WTC11 (cell line): Measurements from ENCODE around the gene SLC25A19. TPM values are rescaled to one million over a fixed set of nuclear protein-coding genes. Genes with fewer than 3 reads are reported as not detected.
A peak's percentile ranks its signal among the peaks of the same experiment; 100 is the strongest.

ENCODE experiments used
- ATAC-seq: fragments of 200-7000 bp; cut with Tn5 transposase; 2 replicates; pipeline ENCODE4 v1.10.0; 2021; ENCODE audit warnings: mild to moderate bottlenecking, moderate library complexity
- CTCF ChIA-PET: fragments of 300-600 bp; sonication (Branson Sonifier 250); formaldehyde crosslinking; loops from one replicate; lab custom pipeline; 2021; ENCODE audit warnings: antibody characterized with exemption; lab: Charles Lee
- POLR2A ChIA-PET: fragments of 350-600 bp; sonication (Branson Sonifier 250); formaldehyde crosslinking; loops from one replicate; lab custom pipeline; 2021; ENCODE audit warnings: antibody characterized with exemption; lab: Charles Lee
- DNase-seq: peaks from one replicate; pipeline ENCODE4 v3.0.0; 2021; ENCODE audit warnings: low spot score
- H3K27ac Mint-ChIP-seq: 2 replicates; pipeline ENCODE4 v1.8.0; 2021; ENCODE audit warnings: mixed read lengths
- H3K27me3 Mint-ChIP-seq: 2 replicates; pipeline ENCODE4 v1.8.0; 2021; ENCODE audit warnings: low read depth, mild to moderate bottlenecking, moderate library complexity, mixed read lengths
- H3K36me3 Mint-ChIP-seq: 2 replicates; pipeline ENCODE4 v1.8.0; 2021; ENCODE audit warnings: mixed read lengths
- H3K4me1 Mint-ChIP-seq: 2 replicates; pipeline ENCODE4 v1.8.0; 2022; ENCODE audit warnings: mixed read lengths
- H3K4me3 Mint-ChIP-seq: 2 replicates; pipeline ENCODE4 v1.8.0; 2021; ENCODE audit warnings: mild to moderate bottlenecking, moderate library complexity, mixed read lengths
- H3K9me3 Mint-ChIP-seq: 2 replicates; pipeline ENCODE4 v1.8.0; 2021; ENCODE audit warnings: mixed read lengths
- ATF1 ChIP-seq: sonication (generic); formaldehyde crosslinking; IDR thresholded peaks from 2 replicates; pipeline ENCODE4 v1.8.1; 2023; ENCODE audit warnings: mild to moderate bottlenecking, moderate library complexity, missing genetic modification reagents
- CBFB ChIP-seq: sonication (generic); formaldehyde crosslinking; IDR thresholded peaks from 2 replicates; pipeline ENCODE4 v1.8.1; 2022; ENCODE audit warnings: mild to moderate bottlenecking, low read depth, missing genetic modification reagents
- GTF2I ChIP-seq: fragments of 250-450 bp; sonication (Bioruptor Pico); conservative IDR thresholded peaks from 2 replicates; pipeline ENCODE4 v1.4.0; 2021; ENCODE audit warnings: mild to moderate bottlenecking
- NFE2L1 ChIP-seq: sonication (generic); formaldehyde crosslinking; IDR thresholded peaks from 2 replicates; pipeline ENCODE4 v1.8.1; 2023; ENCODE audit warnings: missing genetic modification reagents
- NR1H2 ChIP-seq: sonication (generic); formaldehyde crosslinking; IDR thresholded peaks from 2 replicates; pipeline ENCODE4 v1.9.0; 2021; ENCODE audit warnings: mild to moderate bottlenecking, moderate library complexity, missing genetic modification reagents
- NR2C2 ChIP-seq: sonication (generic); formaldehyde crosslinking; IDR thresholded peaks from 2 replicates; pipeline ENCODE4 v1.8.0; 2022; ENCODE audit warnings: mild to moderate bottlenecking, missing genetic modification reagents
- OVOL2 ChIP-seq: fragments of 250-450 bp; sonication (Bioruptor Pico); IDR thresholded peaks from 2 replicates; pipeline ENCODE4 v1.9.0; 2021; ENCODE audit warnings: mild to moderate bottlenecking, borderline replicate concordance
- PRRX2 ChIP-seq: fragments of 250-450 bp; sonication (Bioruptor Pico); IDR thresholded peaks from 2 replicates; pipeline ENCODE4 v1.8.0; 2021; ENCODE audit warnings: mild to moderate bottlenecking
- SOX15 ChIP-seq: fragments of 250-450 bp; sonication (Bioruptor Pico); IDR thresholded peaks from 2 replicates; pipeline ENCODE4 v1.9.0; 2021; ENCODE audit warnings: mild to moderate bottlenecking
- STAT6 ChIP-seq: sonication (generic); formaldehyde crosslinking; conservative IDR thresholded peaks from 2 replicates; pipeline ENCODE4 v1.8.1; 2023; ENCODE audit warnings: mild to moderate bottlenecking, low read depth, missing genetic modification reagents, moderate library complexity
- TEAD4 ChIP-seq: sonication (generic); formaldehyde crosslinking; IDR thresholded peaks from 2 replicates; pipeline ENCODE4 v1.8.0; 2022; ENCODE audit warnings: mild to moderate bottlenecking, missing genetic modification reagents
- ZNF232 ChIP-seq: sonication (generic); formaldehyde crosslinking; IDR thresholded peaks from 2 replicates; pipeline ENCODE4 v1.8.0; 2022; ENCODE audit warnings: mild to moderate bottlenecking, missing genetic modification reagents
- ZNF263 ChIP-seq: sonication (generic); formaldehyde crosslinking; IDR thresholded peaks from 2 replicates; pipeline ENCODE4 v1.8.1; 2022; ENCODE audit warnings: low read depth, mild to moderate bottlenecking, moderate library complexity, missing genetic modification reagents
- total RNA-seq: library from RNA; stranded (reverse); gene quantifications from 3 replicates; pipeline ENCODE4 v1.2.3, GENCODE V29; 2021
- TF ChIP-seq, protein P1 (sequence below): fragments of 250-450 bp; sonication (Bioruptor Pico); IDR thresholded peaks from 2 replicates; pipeline ENCODE4 v1.9.0; 2021; ENCODE audit warnings: mild to moderate bottlenecking
- TF ChIP-seq, protein P2 (sequence below): sonication (generic); formaldehyde crosslinking; IDR thresholded peaks from 2 replicates; pipeline ENCODE4 v1.8.1; 2022; ENCODE audit warnings: low read depth, mild to moderate bottlenecking, moderate library complexity, missing genetic modification reagents, borderline replicate concordance
- TF ChIP-seq, protein P3 (sequence below): sonication (generic); formaldehyde crosslinking; IDR thresholded peaks from 2 replicates; pipeline ENCODE4 v1.8.1; 2023; ENCODE audit warnings: mild to moderate bottlenecking, missing genetic modification reagents, borderline replicate concordance
- TF ChIP-seq, protein P4 (sequence below): fragments of 250-450 bp; sonication (Bioruptor Pico); IDR thresholded peaks from 2 replicates; pipeline ENCODE4 v1.9.0; 2021; ENCODE audit warnings: mild to moderate bottlenecking, borderline replicate concordance

Gene SLC25A19
- total RNA-seq, 1 experiment from 2014 or later: 27.7 TPM

GRCh38 chr17:75249564-75249963, 39.7 kb downstream of the SLC25A19 start (continued):
- TF ChIP-seq, protein P1, sequence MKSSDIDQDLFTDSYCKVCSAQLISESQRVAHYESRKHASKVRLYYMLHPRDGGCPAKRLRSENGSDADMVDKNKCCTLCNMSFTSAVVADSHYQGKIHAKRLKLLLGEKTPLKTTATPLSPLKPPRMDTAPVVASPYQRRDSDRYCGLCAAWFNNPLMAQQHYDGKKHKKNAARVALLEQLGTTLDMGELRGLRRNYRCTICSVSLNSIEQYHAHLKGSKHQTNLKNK: no peak
- TF ChIP-seq SOX15 (CRISPR knock-in tag): no peak
- TF ChIP-seq GTF2I (CRISPR knock-in tag): no peak
- no peak for TF ChIP-seq ZNF232 (CRISPR knock-in tag)
- no peak for TF ChIP-seq NR1H2 (CRISPR knock-in tag)
- TF ChIP-seq OVOL2 (CRISPR knock-in tag): no peak
- TF ChIP-seq NFE2L1 (CRISPR knock-in tag): no peak

GRCh38 chr17:75246404-75246803, 42.8 kb downstream of the SLC25A19 start:
- ChIA-PET POLR2A (interaction anchor here (0.7 kb wide), 1 partner anchor 83 kb away, joined by 5 read pairs; no protein-coding TSS in a partner anchor), CTCF (interaction anchor here (1.0 to 5.6 kb wide), 3 partner anchors 9 to 147 kb away, joined by 3 to 39 read pairs (median 4); partner anchors contain the start of gene MIF4GD)
- Mint-ChIP-seq H3K9me3 (no peaks in the 10 kb centered on the region), H3K4me3 (no peak overlapping the region), H3K4me1 (peaks cover 17% of the 10 kb centered on the region), H3K27me3 (no peaks in the 10 kb centered on the region), H3K36me3 (peaks cover 37% of the 10 kb centered on the region), H3K27ac (0 out of 2 replicates have a peak overlapping the region, but pooled peaks have one; percentile 26)
- ATAC-seq (no peak), DNase-seq (no peak)
- no peak for TF ChIP-seq SOX15 (CRISPR knock-in tag)
- TF ChIP-seq ATF1: no peak
- no peak for TF ChIP-seq TEAD4 (CRISPR knock-in tag)
- TF ChIP-seq CBFB (CRISPR knock-in tag): no peak
- no peak for TF ChIP-seq STAT6 (CRISPR knock-in tag)

DNA sequence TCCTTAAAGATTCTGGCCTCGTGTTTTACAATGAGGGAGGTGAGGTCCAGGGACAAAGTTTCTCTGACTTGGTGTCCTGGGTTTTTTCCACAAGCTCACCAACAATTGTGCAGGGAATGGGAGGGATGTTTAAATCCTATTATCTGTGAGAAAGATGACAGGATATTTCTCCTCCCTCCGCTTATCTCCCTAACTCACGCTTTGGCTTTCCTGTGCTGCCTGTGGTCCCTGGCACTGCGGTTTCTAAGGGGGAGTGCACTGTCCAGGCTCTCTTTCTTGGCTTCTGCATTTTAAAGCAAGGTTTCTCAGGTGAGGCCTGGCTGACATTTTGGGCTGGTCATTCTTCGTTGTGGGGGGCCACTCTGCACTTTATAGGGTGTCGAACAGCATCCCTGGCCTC, 44.2 kb downstream of the SLC25A19 start:
- no peaks in the 10 kb centered on the region for H3K27me3 Mint-ChIP-seq
- H3K36me3 Mint-ChIP-seq: peaks cover 37% of the 10 kb centered on the region
- H3K27ac Mint-ChIP-seq: no peak overlapping the region
- no peak overlapping the region for H3K4me3 Mint-ChIP-seq
- ATAC-seq (no peak), DNase-seq (no peak)
- ChIA-PET POLR2A (no interaction called here), CTCF (no interaction called here)
- peaks cover 10% of the 10 kb centered on the region for H3K4me1 Mint-ChIP-seq
- H3K9me3 Mint-ChIP-seq: no peaks in the 10 kb centered on the region
- no peak for TF ChIP-seq ZNF263 (CRISPR knock-in tag)
- TF ChIP-seq, protein P2, sequence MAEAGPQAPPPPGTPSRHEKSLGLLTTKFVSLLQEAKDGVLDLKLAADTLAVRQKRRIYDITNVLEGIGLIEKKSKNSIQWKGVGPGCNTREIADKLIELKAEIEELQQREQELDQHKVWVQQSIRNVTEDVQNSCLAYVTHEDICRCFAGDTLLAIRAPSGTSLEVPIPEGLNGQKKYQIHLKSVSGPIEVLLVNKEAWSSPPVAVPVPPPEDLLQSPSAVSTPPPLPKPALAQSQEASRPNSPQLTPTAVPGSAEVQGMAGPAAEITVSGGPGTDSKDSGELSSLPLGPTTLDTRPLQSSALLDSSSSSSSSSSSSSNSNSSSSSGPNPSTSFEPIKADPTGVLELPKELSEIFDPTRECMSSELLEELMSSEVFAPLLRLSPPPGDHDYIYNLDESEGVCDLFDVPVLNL (CRISPR knock-in tag): no peak
- TF ChIP-seq, protein P3, sequence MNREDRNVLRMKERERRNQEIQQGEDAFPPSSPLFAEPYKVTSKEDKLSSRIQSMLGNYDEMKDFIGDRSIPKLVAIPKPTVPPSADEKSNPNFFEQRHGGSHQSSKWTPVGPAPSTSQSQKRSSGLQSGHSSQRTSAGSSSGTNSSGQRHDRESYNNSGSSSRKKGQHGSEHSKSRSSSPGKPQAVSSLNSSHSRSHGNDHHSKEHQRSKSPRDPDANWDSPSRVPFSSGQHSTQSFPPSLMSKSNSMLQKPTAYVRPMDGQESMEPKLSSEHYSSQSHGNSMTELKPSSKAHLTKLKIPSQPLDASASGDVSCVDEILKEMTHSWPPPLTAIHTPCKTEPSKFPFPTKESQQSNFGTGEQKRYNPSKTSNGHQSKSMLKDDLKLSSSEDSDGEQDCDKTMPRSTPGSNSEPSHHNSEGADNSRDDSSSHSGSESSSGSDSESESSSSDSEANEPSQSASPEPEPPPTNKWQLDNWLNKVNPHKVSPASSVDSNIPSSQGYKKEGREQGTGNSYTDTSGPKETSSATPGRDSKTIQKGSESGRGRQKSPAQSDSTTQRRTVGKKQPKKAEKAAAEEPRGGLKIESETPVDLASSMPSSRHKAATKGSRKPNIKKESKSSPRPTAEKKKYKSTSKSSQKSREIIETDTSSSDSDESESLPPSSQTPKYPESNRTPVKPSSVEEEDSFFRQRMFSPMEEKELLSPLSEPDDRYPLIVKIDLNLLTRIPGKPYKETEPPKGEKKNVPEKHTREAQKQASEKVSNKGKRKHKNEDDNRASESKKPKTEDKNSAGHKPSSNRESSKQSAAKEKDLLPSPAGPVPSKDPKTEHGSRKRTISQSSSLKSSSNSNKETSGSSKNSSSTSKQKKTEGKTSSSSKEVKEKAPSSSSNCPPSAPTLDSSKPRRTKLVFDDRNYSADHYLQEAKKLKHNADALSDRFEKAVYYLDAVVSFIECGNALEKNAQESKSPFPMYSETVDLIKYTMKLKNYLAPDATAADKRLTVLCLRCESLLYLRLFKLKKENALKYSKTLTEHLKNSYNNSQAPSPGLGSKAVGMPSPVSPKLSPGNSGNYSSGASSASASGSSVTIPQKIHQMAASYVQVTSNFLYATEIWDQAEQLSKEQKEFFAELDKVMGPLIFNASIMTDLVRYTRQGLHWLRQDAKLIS (CRISPR knock-in tag): no peak
- no peak for TF ChIP-seq NR2C2 (CRISPR knock-in tag)
- TF ChIP-seq PRRX2 (CRISPR knock-in tag): no peak
- TF ChIP-seq GTF2I (CRISPR knock-in tag): no peak
- TF ChIP-seq, protein P4, sequence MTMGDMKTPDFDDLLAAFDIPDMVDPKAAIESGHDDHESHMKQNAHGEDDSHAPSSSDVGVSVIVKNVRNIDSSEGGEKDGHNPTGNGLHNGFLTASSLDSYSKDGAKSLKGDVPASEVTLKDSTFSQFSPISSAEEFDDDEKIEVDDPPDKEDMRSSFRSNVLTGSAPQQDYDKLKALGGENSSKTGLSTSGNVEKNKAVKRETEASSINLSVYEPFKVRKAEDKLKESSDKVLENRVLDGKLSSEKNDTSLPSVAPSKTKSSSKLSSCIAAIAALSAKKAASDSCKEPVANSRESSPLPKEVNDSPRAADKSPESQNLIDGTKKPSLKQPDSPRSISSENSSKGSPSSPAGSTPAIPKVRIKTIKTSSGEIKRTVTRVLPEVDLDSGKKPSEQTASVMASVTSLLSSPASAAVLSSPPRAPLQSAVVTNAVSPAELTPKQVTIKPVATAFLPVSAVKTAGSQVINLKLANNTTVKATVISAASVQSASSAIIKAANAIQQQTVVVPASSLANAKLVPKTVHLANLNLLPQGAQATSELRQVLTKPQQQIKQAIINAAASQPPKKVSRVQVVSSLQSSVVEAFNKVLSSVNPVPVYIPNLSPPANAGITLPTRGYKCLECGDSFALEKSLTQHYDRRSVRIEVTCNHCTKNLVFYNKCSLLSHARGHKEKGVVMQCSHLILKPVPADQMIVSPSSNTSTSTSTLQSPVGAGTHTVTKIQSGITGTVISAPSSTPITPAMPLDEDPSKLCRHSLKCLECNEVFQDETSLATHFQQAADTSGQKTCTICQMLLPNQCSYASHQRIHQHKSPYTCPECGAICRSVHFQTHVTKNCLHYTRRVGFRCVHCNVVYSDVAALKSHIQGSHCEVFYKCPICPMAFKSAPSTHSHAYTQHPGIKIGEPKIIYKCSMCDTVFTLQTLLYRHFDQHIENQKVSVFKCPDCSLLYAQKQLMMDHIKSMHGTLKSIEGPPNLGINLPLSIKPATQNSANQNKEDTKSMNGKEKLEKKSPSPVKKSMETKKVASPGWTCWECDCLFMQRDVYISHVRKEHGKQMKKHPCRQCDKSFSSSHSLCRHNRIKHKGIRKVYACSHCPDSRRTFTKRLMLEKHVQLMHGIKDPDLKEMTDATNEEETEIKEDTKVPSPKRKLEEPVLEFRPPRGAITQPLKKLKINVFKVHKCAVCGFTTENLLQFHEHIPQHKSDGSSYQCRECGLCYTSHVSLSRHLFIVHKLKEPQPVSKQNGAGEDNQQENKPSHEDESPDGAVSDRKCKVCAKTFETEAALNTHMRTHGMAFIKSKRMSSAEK: no peak
